K562 (cell line): Measurements from ENCODE around the gene LYG2. TPM values are rescaled to one million over a fixed set of nuclear protein-coding genes. Genes with fewer than 3 reads are reported as not detected.
A peak's percentile ranks its signal among the peaks of the same experiment; 100 is the strongest.

Experiments
- ATAC-seq: fragments of 200-7000 bp; cut with Tn5 transposase; 3 replicates; pipeline ENCODE4 v1.9.1; 2020; ENCODE audit warnings: moderate library complexity
- BruUV-seq: library from RNA; stranded (reverse); fragments of 400-500 nt; replicated peaks from 2 replicates; lab custom pipeline; 2021; lab: Mats Ljungman, UMichigan
- CTCF ChIA-PET: fragments of 300-600 bp; formaldehyde crosslinking; extraction: SDS; loops from one replicate; lab custom pipeline; 2021; ENCODE audit warnings: low intra/inter-chr PET ratio; lab: Yijun Ruan, JAX
- POLR2A ChIA-PET: fragments of 300-600, 350-650 bp; sonication (Branson Sonifier 250); formaldehyde crosslinking; extraction: SDS; loops from one replicate; lab custom pipeline; 2021; ENCODE audit warnings: antibody characterized with exemption, inconsistent platforms; lab: Yijun Ruan, JAX
- DNase-seq, 4 experiments: peaks; one replicate each; pipeline versions ENCODE4 v3.0.0 to v3.0.0-alpha.2; 2011 to 2018; ENCODE audit warnings: low spot score in 3 of 4, mixed read lengths in 3 of 4; ENCODE audit errors: extremely low read depth in 1 of 4
- FAIRE-seq: peaks from 2 replicates; lab custom pipeline; 2011; peaks lifted over from hg19 to GRCh38; lab: Jason Lieb, UNC
- H2AFZ ChIP-seq: 2 replicates; pipeline ENCODE4 v1.6.0; 2011; ENCODE audit warnings: low read depth, low read length, control low read depth, inconsistent platforms
- H3K27ac ChIP-seq: fragments of 200-600 bp; 3 replicates; pipeline ENCODE4 v1.8.0; 2011; ENCODE audit warnings: low read depth, mild to moderate bottlenecking, control low read depth, inconsistent platforms, low read length, moderate library complexity, mixed read lengths; ENCODE audit errors: extremely low read depth
- H3K27me3 ChIP-seq, 2 experiments: fragments of 300-600 bp in 1 of 2; 2 replicates in 1 of 2; 3 replicates in 1 of 2; pipeline versions ENCODE4 v1.6.0 to v1.8.0; 2011; ENCODE audit warnings: inconsistent platforms in 2 of 2, low read length in 2 of 2, mild to moderate bottlenecking in 1 of 2, mixed read lengths in 1 of 2, moderate library complexity in 1 of 2; ENCODE audit not compliant: control insufficient read depth in 2 of 2, insufficient read depth in 2 of 2
- H3K36me3 ChIP-seq: fragments of 300-600 bp; 3 replicates; pipeline ENCODE4 v1.8.0; 2011; ENCODE audit warnings: mild to moderate bottlenecking, low read length, inconsistent platforms; ENCODE audit not compliant: control insufficient read depth, insufficient read depth
- H3K4me1 ChIP-seq, 2 experiments: fragments of 200-600 bp in 1 of 2; replicated peaks in 1 of 2; 2 replicates in 1 of 2; 3 replicates in 1 of 2; pipeline versions ENCODE4 v1.5.1 to v1.8.0; 2011; ENCODE audit warnings: inconsistent platforms in 2 of 2, low read length in 2 of 2, mild to moderate bottlenecking in 1 of 2, mixed read lengths in 1 of 2, moderate library complexity in 1 of 2; ENCODE audit not compliant: control insufficient read depth in 2 of 2, insufficient read depth in 2 of 2
- H3K4me2 ChIP-seq: 2 replicates; pipeline ENCODE4 v1.6.1; 2011; ENCODE audit warnings: low read length, control low read depth, inconsistent platforms, mixed read lengths; ENCODE audit not compliant: insufficient read depth
- H3K4me3 ChIP-seq: fragments of 200-600 bp; sonication (generic), shearing (Covaris generic); 2 replicates; pipeline ENCODE4 v1.5.1; 2016; ENCODE audit warnings: control low read depth, inconsistent platforms
- H3K79me2 ChIP-seq: fragments of 200-600 bp; 3 replicates; pipeline ENCODE4 v1.8.0; 2011; ENCODE audit warnings: low read length, inconsistent platforms; ENCODE audit not compliant: control insufficient read depth, insufficient read depth
- H3K9ac ChIP-seq, 2 experiments: 2 replicates each; pipeline versions ENCODE4 v1.6.0 to v1.6.1; 2011; ENCODE audit warnings: low read depth in 2 of 2, low read length in 2 of 2, control low read depth in 1 of 2, inconsistent platforms in 1 of 2, mild to moderate bottlenecking in 1 of 2, mixed read lengths in 1 of 2; ENCODE audit not compliant: insufficient read depth in 1 of 2
- H3K9me1 ChIP-seq: one replicate; pipeline ENCODE4 v1.6.0; 2011; ENCODE audit warnings: inconsistent platforms, mild to moderate bottlenecking, low read length, moderate library complexity; ENCODE audit not compliant: control insufficient read depth, insufficient read depth
- H3K9me3 ChIP-seq: replicated peaks from 2 replicates; pipeline ENCODE4 v1.5.1; 2011; ENCODE audit warnings: low read depth, low read length, inconsistent platforms; ENCODE audit not compliant: control insufficient read depth, insufficient read depth
- H4K20me1 ChIP-seq: replicated peaks from 2 replicates; pipeline ENCODE4 v1.6.1; 2011; ENCODE audit warnings: low read length, inconsistent platforms, mixed read lengths; ENCODE audit not compliant: control insufficient read depth, insufficient read depth
- MTA1 ChIP-seq: fragments of 450-650 bp; IDR thresholded peaks from 2 replicates; pipeline ENCODE4 v1.6.1; 2017; ENCODE audit warnings: borderline replicate concordance
- MTA3 ChIP-seq: fragments of 450-650 bp; formaldehyde crosslinking; IDR thresholded peaks from 2 replicates; pipeline ENCODE4 v1.6.1; 2017; ENCODE audit warnings: mild to moderate bottlenecking, borderline replicate concordance
- ZNF121 ChIP-seq: sonication (generic); formaldehyde crosslinking; conservative IDR thresholded peaks from 2 replicates; pipeline ENCODE4 v1.8.0; 2022; ENCODE audit warnings: missing genetic modification reagents
- ZNF253 ChIP-seq: fragments of 250-450 bp; sonication (Bioruptor Pico); conservative IDR thresholded peaks from 2 replicates; pipeline ENCODE4 v1.6.1; 2021; ENCODE audit warnings: mild to moderate bottlenecking
- WGBS: fragments of 100-300 bp; shearing (Covaris generic); methylation state at CpG from one replicate; pipeline ENCODE4 v1.1.6; 2016; ENCODE audit warnings: low coverage, mixed read lengths; ENCODE audit not compliant: insufficient coverage; ENCODE audit errors: missing lambda C conversion rate; 5-methylcytosine and 5-hydroxymethylcytosine counted together
- in situ Hi-C: fragments of 300-500 bp; cut with MboI; formaldehyde crosslinking; loops from 4 replicates; pipeline ENCODE4 v1.15.0; 2018; ENCODE audit warnings: inconsistent platforms, mixed read lengths
- intact Hi-C: fragments of 100-400 bp; cut with micrococcal nuclease; formaldehyde crosslinking; loops from 2 replicates; pipeline ENCODE4 v1.14.2; 2022
- polyA plus RNA-seq, 8 experiments: library from polyadenylated mRNA; depleted of rRNA in 4 of 8; stranded (reverse) in 5 of 8; unstranded in 3 of 8; fragments of >200 nt; fragmentation: Nextera tagmentation in 2 of 8; fragmentation: Illumina TruSeq in 1 of 8; extraction: Ambion mirVana in 2 of 8; extraction: Trizol in 1 of 8; gene quantifications; 2 replicates each; pipeline versions ENCODE4 v1.2.1 to v1.2.3, GENCODE V29; 2011 to 2014; ENCODE audit warnings: inconsistent platforms in 1 of 8, missing spikeins in 1 of 8
- total RNA-seq, 7 experiments: library from RNA; depleted of rRNA in 6 of 7; stranded (reverse); fragments of >200 nt in 6 of 7; fragmentation: Illumina TruSeq in 2 of 7; extraction: Trizol in 2 of 7; gene quantifications; 2 replicates each; pipeline versions ENCODE4 v1.2.1 to v1.2.3, GENCODE V29; 2011 to 2021; ENCODE audit warnings: low replicate concordance in 1 of 7

LYG2 gene
- total and polyA plus RNA-seq, 9 of the 15 experiments (the other 6 are each of a cell fraction or from before 2014, with no cell fraction given), result 0.15 to 0.21 (median 0.17) TPM; not detected in 6

DNA sequence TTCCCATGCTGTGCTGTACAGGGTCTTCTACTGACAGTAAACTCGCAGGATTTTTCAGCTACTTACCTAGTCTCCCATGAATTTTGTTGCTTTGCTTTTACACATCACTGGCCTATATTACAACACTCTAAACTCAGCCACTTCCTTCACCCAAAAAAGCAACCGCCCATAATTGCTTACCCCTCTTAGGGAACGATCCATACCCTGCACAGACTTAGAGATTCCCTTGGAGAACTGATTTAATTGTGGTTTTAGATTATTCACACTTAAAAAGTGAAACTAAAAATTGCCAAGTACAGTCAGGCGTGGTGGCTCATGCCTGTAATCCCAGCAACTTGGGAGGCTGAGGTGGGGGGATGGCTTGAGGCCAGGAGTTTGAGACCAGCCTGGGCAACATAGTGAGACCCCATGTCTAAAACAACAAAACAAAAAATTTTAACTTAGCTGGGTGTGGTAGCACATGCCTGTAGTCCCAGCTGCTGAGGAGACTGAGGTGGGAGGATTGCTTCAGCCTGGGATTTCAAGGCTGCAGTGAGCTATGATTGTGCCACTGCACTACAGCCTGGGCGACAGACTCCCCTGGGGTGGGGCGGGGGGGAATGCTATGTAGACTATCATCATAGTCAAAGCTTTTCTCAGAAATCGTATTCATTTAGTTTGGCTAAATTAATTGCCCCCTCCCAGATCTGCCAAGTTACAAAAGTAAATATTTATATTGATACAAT lies 55.2 kb downstream of the LYG2 start:
- Histone ChIP-seq H2AFZ (no peak overlapping the region), H3K36me3 (peaks cover 38% of the 10 kb centered on the region; the same call in 2 of the 3 replicates), H3K4me3 (no peak overlapping the region), H3K9ac (no peak overlapping the region), H3K27ac (no peak overlapping the region), H3K4me2 (no peak overlapping the region), H3K9me1 (no peaks in the 10 kb centered on the region), H4K20me1 (no peaks in the 10 kb centered on the region)
- CTCF ChIA-PET, result no interaction called here
- WGBS, result 81% methylated on average over 7 of the region's 7 CpGs
- intact Hi-C loops, result no loop called here
- in situ Hi-C loops, result no loop called here
- POLR2A ChIA-PET, result interaction anchor here (0.6 to 1.2 kb wide), 2 partner anchors 15 to 214 kb away, joined by 3 to 4 read pairs; no protein-coding TSS in a partner anchor
- TF ChIP-seq MTA1, result no peak
- TF ChIP-seq ZNF253, result no peak
- no peak for TF ChIP-seq MTA3
- TF ChIP-seq ZNF121, result peak; percentile 56; the same call in 1 of the 2 replicates
- TF ChIP-seq, all 486 proteins: peak for 1
- Histone ChIP-seq H3K79me2 (no peaks in the 10 kb centered on the region), H3K4me1 (no peaks in the 10 kb centered on the region), H3K9me3 (no peaks in the 10 kb centered on the region), H3K27me3 (no peaks in the 10 kb centered on the region)
- FAIRE-seq (no peak), ATAC-seq (peak; percentile 32; the same call in 1 of the 3 replicates), DNase-seq (no peak)
- no TSS peak for BruUV-seq
